Colonic mucosa (tissue), 4 donors: ENCODE data around the gene BANK1. TPM values are rescaled to one million over a fixed set of nuclear protein-coding genes. Genes with fewer than 3 reads are reported as not detected.

Experiments
- DNase-seq: peaks from one replicate; pipeline ENCODE4 v3.0.0-alpha.2; 2020
- H3K27ac ChIP-seq: fragments of 200-600 bp; one replicate; pipeline ENCODE4 v1.8.0; 2021
- H3K27me3 ChIP-seq: fragments of 200-600 bp; one replicate; pipeline ENCODE4 v1.8.0; 2021
- H3K36me3 ChIP-seq: fragments of 200-600 bp; one replicate; pipeline ENCODE4 v1.8.0; 2021
- H3K4me1 ChIP-seq: fragments of 200-600 bp; one replicate; pipeline ENCODE4 v1.8.0; 2021; ENCODE audit warnings: mild to moderate bottlenecking
- H3K4me3 ChIP-seq: fragments of 200-600 bp; one replicate; pipeline ENCODE4 v1.8.0; 2021
- H3K9ac ChIP-seq, 2 donors: one replicate each; pipeline ENCODE4 v1.7.0; 2013; ENCODE audit warnings: control low read depth in 2 of 2, low read depth in 2 of 2, low read length in 2 of 2
- H3K9me3 ChIP-seq: fragments of 200-600 bp; one replicate; pipeline ENCODE4 v1.8.0; 2021
- CTCF ChIP-seq: fragments of 200-600 bp; IDR thresholded peaks from one replicate; pipeline ENCODE4 v1.8.0; 2022; ENCODE audit warnings: antibody characterized with exemption, mild to moderate bottlenecking
- intact Hi-C: fragments of 100-400 bp; cut with DNase I; formaldehyde crosslinking; loops from one replicate; pipeline ENCODE4 v1.14.1; 2022
- total RNA-seq, 2 donors: library from RNA; stranded (reverse); fragmentation: NEBNext Ultra II Directional in 1 of 2; extraction: Animal tissue kit (Norgen Biotek cat#: 25700) in 1 of 2; gene quantifications; one replicate each; pipeline ENCODE4 v1.2.1, GENCODE V29; 2021
- donor health status: healthy.
- donor health status: DM: no; HTN: no; CAD: no.
- donor health status: DM: no; HTN: no; CAD: no.

BANK1 gene
- total RNA-seq, 2 donors from 2014 or later: 0.82 to 1.2 TPM

GRCh38 chr4:102116121-102116520 lies 325.6 kb downstream of the BANK1 start:
- intact Hi-C loops: no loop called here
- Histone ChIP-seq H3K4me3 (no peak overlapping the region), H3K27me3 (no peaks in the 10 kb centered on the region), H3K4me1 (no peaks in the 10 kb centered on the region), H3K27ac (no peak overlapping the region), H3K9ac (no peak overlapping the region), H3K36me3 (no peaks in the 10 kb centered on the region), H3K9me3 (no peaks in the 10 kb centered on the region)
- no peak for DNase-seq
- no peak for TF ChIP-seq CTCF

- Histone ChIP-seq H3K27me3 (no peaks in the 10 kb centered on the region), H3K9ac (no peak overlapping the region), H3K27ac (no peak overlapping the region), H3K4me3 (no peak overlapping the region), H3K9me3 (no peaks in the 10 kb centered on the region), H3K36me3 (no peaks in the 10 kb centered on the region), H3K4me1 (no peaks in the 10 kb centered on the region)
- no peak for TF ChIP-seq CTCF
- intact Hi-C loops: no loop called here
- no peak for DNase-seq
Observed at GRCh38 chr4:102120846-102121245, 330.3 kb downstream of the BANK1 start.
